ENCODE data around the gene PPP1R14C.

PPP1R14C gene

DNA sequence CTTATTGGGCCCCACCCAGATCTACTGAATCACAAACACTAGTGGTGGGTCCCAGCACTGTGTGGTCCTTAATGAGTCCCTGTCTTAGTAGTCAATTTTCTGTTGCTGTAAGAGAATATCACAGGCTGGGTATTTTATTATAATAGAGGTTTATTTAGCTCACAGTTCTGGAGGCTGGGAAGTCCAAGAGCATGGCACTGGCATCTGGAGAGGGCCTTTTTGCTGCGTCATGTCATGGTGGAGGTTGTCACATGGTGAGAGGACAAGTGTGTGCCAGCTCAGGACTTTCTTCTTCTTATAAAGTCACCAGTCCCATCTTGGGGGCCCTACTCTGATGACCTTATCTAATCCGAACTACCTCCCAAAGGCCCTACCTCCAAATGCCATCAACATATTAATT lies 105.0 kb downstream of the PPP1R14C start:
- Histone ChIP-seq H3K9me3 (ENCODE audit: control extremely low read depth in 1 of 5, control insufficient read depth in 4 of 5, insufficient read depth in 2 of 5, low read depth in 1 of 5, low read length in 4 of 5) (peaks cover 3 to 15% (median 7%) of the 10 kb centered on the region in 5 experiments), H3K36me3 (ENCODE audit: control insufficient read depth in 4 of 4, insufficient read depth in 4 of 4, low read length in 3 of 4) (no peaks in the 10 kb centered on the region), H3K27me3 (replicated peaks in 2 of 5; ENCODE audit: control insufficient read depth in 4 of 5, insufficient read depth in 5 of 5, low read length in 4 of 5) (no peaks in the 10 kb centered on the region), H3K27ac (ENCODE audit: insufficient read depth in 1 of 2, low read depth in 1 of 2, low read length in 2 of 2, poor library complexity in 1 of 2, severe bottlenecking in 2 of 2) (no peak overlapping the region), H3K4me1 (ENCODE audit: control extremely low read depth in 1 of 4, control insufficient read depth in 4 of 4, insufficient read depth in 4 of 4, low read length in 3 of 4) (no peaks in the 10 kb centered on the region), H3K4me3 (ENCODE audit: control insufficient read depth in 1 of 7, extremely low read depth in 1 of 7, insufficient read depth in 4 of 7, low read depth in 2 of 7, low read length in 6 of 7) (no peak overlapping the region)
- ChIA-PET CTCF (interaction anchor here (1.1 kb wide), 1 partner anchor 17 kb away, joined by 4 read pairs; no protein-coding TSS in a partner anchor), POLR2A (no interaction called here)
- WGBS (ENCODE audit: insufficient coverage) = 100% methylated on average over 1 of the region's 2 CpGs
- DNase-seq = no peak

DNA sequence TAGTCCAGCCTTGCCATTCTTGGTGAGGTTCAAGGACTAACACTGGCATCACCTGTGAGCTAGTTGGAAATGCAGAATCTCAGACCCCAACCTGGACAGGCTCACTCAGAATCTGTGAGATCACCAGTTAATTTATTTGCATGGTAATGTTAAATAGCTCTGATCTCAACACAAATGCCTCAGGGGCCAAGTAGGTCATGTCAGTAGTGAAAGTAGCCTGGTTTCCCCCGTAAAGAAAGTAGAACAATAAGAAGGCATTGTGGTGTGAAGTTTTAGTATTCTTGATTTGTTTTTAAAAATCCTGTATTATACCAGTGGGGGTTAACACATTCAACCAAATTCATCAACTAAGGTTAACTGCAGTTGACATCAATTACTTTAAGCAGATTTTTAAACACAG lies 105.5 kb downstream of the PPP1R14C start:
- no peaks in the 10 kb centered on the region for H3K4me1 ChIP-seq (ENCODE audit: control extremely low read depth in 1 of 4, control insufficient read depth in 4 of 4, insufficient read depth in 4 of 4, low read length in 3 of 4)
- DNase-seq = no peak
- no peaks in the 10 kb centered on the region for H3K36me3 ChIP-seq (ENCODE audit: control insufficient read depth in 4 of 4, insufficient read depth in 4 of 4, low read length in 3 of 4)
- H3K9me3 ChIP-seq (ENCODE audit: control extremely low read depth in 1 of 5, control insufficient read depth in 4 of 5, insufficient read depth in 2 of 5, low read depth in 1 of 5, low read length in 4 of 5) = peaks cover 3 to 15% (median 7%) of the 10 kb centered on the region in 5 experiments
- CTCF ChIA-PET = no interaction called here
- H3K27ac ChIP-seq (ENCODE audit: insufficient read depth in 1 of 2, low read depth in 1 of 2, low read length in 2 of 2, poor library complexity in 1 of 2, severe bottlenecking in 2 of 2) = no peak overlapping the region
- WGBS (ENCODE audit: insufficient coverage) = no CpG with 5 or more reads among the region's 1 CpG
- POLR2A ChIA-PET = no interaction called here
- no peak overlapping the region for H3K4me3 ChIP-seq (ENCODE audit: control insufficient read depth in 1 of 7, extremely low read depth in 1 of 7, insufficient read depth in 4 of 7, low read depth in 2 of 7, low read length in 6 of 7)
- H3K27me3 ChIP-seq (replicated peaks in 2 of 5; ENCODE audit: control insufficient read depth in 4 of 5, insufficient read depth in 5 of 5, low read length in 4 of 5) = no peaks in the 10 kb centered on the region

DNA sequence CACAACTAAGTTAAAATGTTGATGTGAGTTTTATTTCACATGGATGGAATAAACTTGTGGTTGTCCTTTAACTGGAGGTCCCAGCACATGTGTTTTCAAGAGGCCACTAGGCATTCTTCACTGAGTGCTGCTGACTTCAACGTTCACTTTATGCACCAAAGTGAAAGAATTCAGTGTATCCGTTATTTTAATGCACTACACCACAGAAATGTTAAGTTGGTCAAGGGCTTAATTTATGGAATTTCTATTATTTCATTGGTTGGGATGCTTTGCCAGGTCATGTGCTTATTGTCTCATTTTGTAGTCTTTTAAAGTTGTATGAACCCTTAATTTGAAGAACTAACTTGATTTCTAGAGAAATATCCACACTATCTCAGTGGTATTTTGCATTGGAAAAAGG lies 106.4 kb downstream of the PPP1R14C start:
- H3K27me3 ChIP-seq (replicated peaks in 2 of 5; ENCODE audit: control insufficient read depth in 4 of 5, insufficient read depth in 5 of 5, low read length in 4 of 5) = no peaks in the 10 kb centered on the region
- no peak overlapping the region for H3K4me3 ChIP-seq (ENCODE audit: control insufficient read depth in 1 of 7, extremely low read depth in 1 of 7, insufficient read depth in 4 of 7, low read depth in 2 of 7, low read length in 6 of 7)
- DNase-seq = no peak
- ChIA-PET CTCF (no interaction called here), POLR2A (no interaction called here)
- H3K9me3 ChIP-seq (ENCODE audit: control extremely low read depth in 1 of 5, control insufficient read depth in 4 of 5, insufficient read depth in 2 of 5, low read depth in 1 of 5, low read length in 4 of 5) = peaks cover 3 to 15% (median 7%) of the 10 kb centered on the region in 5 experiments
- no peaks in the 10 kb centered on the region for H3K36me3 ChIP-seq (ENCODE audit: control insufficient read depth in 4 of 4, insufficient read depth in 4 of 4, low read length in 3 of 4)
- no peaks in the 10 kb centered on the region for H3K4me1 ChIP-seq (ENCODE audit: control extremely low read depth in 1 of 4, control insufficient read depth in 4 of 4, insufficient read depth in 4 of 4, low read length in 3 of 4)
- H3K27ac ChIP-seq (ENCODE audit: insufficient read depth in 1 of 2, low read depth in 1 of 2, low read length in 2 of 2, poor library complexity in 1 of 2, severe bottlenecking in 2 of 2) = no peak overlapping the region
- WGBS (ENCODE audit: insufficient coverage) = no CpG with 5 or more reads among the region's 2 CpGs

DNA sequence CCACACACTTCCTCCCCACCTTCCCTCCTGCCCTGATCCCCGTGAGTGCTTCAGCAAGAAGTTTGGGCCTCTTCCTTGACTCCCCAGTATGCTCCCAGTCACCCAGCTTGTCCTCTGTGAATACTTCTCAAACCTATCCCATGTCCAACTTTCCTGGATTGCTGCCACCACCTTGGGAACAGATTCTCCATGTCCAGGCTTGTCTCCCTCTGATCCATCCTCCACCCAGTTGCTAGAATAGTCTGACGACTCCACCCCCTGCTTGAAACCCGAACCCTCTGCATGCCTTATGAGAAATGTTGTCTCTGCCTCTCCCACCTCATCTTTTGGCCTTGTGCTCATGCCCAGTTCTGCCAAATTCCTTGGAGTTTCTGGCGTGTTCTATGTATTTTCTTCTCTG lies 108.0 kb downstream of the PPP1R14C start:
- no peak overlapping the region for H3K4me3 ChIP-seq (ENCODE audit: control insufficient read depth in 1 of 7, extremely low read depth in 1 of 7, insufficient read depth in 4 of 7, low read depth in 2 of 7, low read length in 6 of 7)
- 87% methylated on average over 4 of the region's 4 CpGs for WGBS (ENCODE audit: insufficient coverage)
- no peaks in the 10 kb centered on the region for H3K4me1 ChIP-seq (ENCODE audit: control extremely low read depth in 1 of 4, control insufficient read depth in 4 of 4, insufficient read depth in 4 of 4, low read length in 3 of 4)
- CTCF ChIA-PET = no interaction called here
- POLR2A ChIA-PET = no interaction called here
- no peak for DNase-seq
- peaks cover 0 to 4% (median 0%) of the 10 kb centered on the region in 5 experiments for H3K27me3 ChIP-seq (replicated peaks in 2 of 5; ENCODE audit: control insufficient read depth in 4 of 5, insufficient read depth in 5 of 5, low read length in 4 of 5)
- H3K27ac ChIP-seq (ENCODE audit: insufficient read depth in 1 of 2, low read depth in 1 of 2, low read length in 2 of 2, poor library complexity in 1 of 2, severe bottlenecking in 2 of 2) = no peak overlapping the region
- H3K36me3 ChIP-seq (ENCODE audit: control insufficient read depth in 4 of 4, insufficient read depth in 4 of 4, low read length in 3 of 4) = no peaks in the 10 kb centered on the region
- peaks cover 3 to 15% (median 7%) of the 10 kb centered on the region in 5 experiments for H3K9me3 ChIP-seq (ENCODE audit: control extremely low read depth in 1 of 5, control insufficient read depth in 4 of 5, insufficient read depth in 2 of 5, low read depth in 1 of 5, low read length in 4 of 5)

DNA sequence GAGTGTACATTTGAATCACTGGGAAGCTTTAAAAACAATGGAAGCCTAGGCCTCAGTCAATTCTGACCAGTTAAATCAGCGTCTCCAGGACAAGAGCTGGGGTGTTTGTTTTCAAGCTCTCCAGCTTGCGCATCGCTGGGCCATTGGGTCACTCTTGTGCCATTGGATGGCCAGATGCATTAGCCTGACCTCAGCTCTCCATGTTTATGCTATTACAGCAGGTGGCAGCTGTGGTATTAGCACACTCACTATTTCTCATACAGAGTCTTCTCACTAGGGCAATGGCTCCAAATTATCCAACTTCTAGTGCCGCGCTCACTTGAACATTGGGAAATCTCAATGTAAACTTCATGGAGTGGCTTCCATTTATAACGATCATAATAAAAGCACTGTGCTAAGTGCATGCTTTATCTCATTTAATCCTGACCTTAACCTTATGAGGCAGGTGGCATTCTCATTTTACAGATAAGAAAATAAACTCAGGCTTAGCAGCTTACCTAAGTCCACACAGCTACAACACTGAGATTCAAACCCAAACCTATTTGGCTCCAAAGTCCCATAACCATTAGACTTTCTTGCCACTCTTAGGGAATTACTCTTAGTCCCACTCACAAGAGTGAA lies 108.8 kb downstream of the PPP1R14C start:
- Histone ChIP-seq H3K9me3 (ENCODE audit: control extremely low read depth in 1 of 5, control insufficient read depth in 4 of 5, insufficient read depth in 2 of 5, low read depth in 1 of 5, low read length in 4 of 5) (peaks cover 2 to 15% (median 7%) of the 10 kb centered on the region in 5 experiments), H3K27ac (ENCODE audit: insufficient read depth in 1 of 2, low read depth in 1 of 2, low read length in 2 of 2, poor library complexity in 1 of 2, severe bottlenecking in 2 of 2) (no peak overlapping the region), H3K4me1 (ENCODE audit: control extremely low read depth in 1 of 4, control insufficient read depth in 4 of 4, insufficient read depth in 4 of 4, low read length in 3 of 4) (no peaks in the 10 kb centered on the region), H3K36me3 (ENCODE audit: control insufficient read depth in 4 of 4, insufficient read depth in 4 of 4, low read length in 3 of 4) (no peaks in the 10 kb centered on the region), H3K27me3 (replicated peaks in 2 of 5; ENCODE audit: control insufficient read depth in 4 of 5, insufficient read depth in 5 of 5, low read length in 4 of 5) (peaks cover 0 to 5% (median 0%) of the 10 kb centered on the region in 5 experiments), H3K4me3 (ENCODE audit: control insufficient read depth in 1 of 7, extremely low read depth in 1 of 7, insufficient read depth in 4 of 7, low read depth in 2 of 7, low read length in 6 of 7) (no peak overlapping the region)
- no peak for DNase-seq
- 100% methylated on average over 5 of the region's 6 CpGs for WGBS (ENCODE audit: insufficient coverage)
- CTCF ChIA-PET = no interaction called here
- POLR2A ChIA-PET = no interaction called here

DNA sequence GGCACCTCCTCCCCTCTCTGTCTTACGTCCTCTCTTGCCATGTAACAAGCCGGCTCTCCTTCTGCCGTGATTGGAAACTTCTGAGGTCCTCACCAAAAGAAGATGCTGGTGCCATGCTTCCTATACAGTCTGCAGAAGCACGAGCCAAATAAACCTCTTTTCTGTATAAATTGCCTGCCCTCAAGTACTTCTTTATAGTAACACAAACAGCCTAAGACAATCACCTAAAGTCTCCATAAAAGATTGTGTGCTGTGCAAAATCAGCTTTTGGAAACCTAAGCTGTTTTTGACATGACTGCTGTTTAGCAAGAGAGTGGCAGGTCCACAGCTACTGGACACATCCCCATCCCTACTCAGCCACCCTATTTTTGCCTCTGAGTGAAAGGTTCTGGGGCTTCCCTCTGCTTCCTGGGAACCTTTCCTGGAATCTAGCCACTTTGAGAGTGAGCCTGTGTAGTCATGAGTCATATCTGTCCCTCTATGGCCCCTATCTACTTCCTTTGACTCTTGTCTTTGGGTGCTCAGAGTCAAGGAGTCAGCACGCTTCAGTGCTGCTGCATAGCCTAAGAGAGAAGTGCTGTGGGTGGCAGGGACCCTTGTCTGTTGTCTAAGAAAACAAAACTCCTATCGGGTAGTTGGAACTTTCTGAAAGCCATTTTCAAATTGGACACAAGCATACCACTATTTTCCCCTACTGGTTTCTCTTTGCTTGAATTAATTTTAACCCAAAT lies 110.0 kb downstream of the PPP1R14C start:
- ChIA-PET CTCF (no interaction called here), POLR2A (interaction anchor here (0.7 kb wide), 1 partner anchor 55 kb away, joined by 3 read pairs; no protein-coding TSS in a partner anchor)
- peaks cover 0 to 6% (median 4%) of the 10 kb centered on the region in 5 experiments for H3K9me3 ChIP-seq (ENCODE audit: control extremely low read depth in 1 of 5, control insufficient read depth in 4 of 5, insufficient read depth in 2 of 5, low read depth in 1 of 5, low read length in 4 of 5)
- no peaks in the 10 kb centered on the region for H3K36me3 ChIP-seq (ENCODE audit: control insufficient read depth in 4 of 4, insufficient read depth in 4 of 4, low read length in 3 of 4)
- no peak overlapping the region for H3K4me3 ChIP-seq (ENCODE audit: control insufficient read depth in 1 of 7, extremely low read depth in 1 of 7, insufficient read depth in 4 of 7, low read depth in 2 of 7, low read length in 6 of 7)
- 92% methylated on average over 4 of the region's 6 CpGs for WGBS (ENCODE audit: insufficient coverage)
- peaks cover 0 to 5% (median 0%) of the 10 kb centered on the region in 5 experiments for H3K27me3 ChIP-seq (replicated peaks in 2 of 5; ENCODE audit: control insufficient read depth in 4 of 5, insufficient read depth in 5 of 5, low read length in 4 of 5)
- H3K4me1 ChIP-seq (ENCODE audit: control extremely low read depth in 1 of 4, control insufficient read depth in 4 of 4, insufficient read depth in 4 of 4, low read length in 3 of 4) = no peaks in the 10 kb centered on the region
- H3K27ac ChIP-seq (ENCODE audit: insufficient read depth in 1 of 2, low read depth in 1 of 2, low read length in 2 of 2, poor library complexity in 1 of 2, severe bottlenecking in 2 of 2) = no peak overlapping the region
- no peak for DNase-seq

DNA sequence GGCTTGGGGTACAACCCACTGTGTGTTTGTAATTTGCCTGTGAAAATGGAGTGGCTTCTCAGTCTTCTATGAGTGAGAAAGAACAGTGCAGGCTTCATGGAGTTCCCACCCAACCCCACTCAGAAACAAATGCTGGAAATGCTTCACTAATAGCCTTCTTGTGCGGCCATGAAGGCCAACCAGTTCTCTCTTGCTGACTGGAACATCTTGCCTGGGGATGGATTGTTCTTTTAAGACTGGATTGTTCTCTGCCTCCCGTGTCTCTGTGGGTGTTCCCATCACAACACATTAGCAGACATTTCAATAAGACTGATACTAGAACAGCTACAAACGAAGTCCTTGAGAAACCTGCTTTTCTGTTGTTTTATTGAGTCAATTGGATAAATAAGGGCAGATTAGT lies 110.6 kb downstream of the PPP1R14C start:
- ChIA-PET POLR2A (no interaction called here), CTCF (no interaction called here)
- peaks cover 0 to 3% (median 0%) of the 10 kb centered on the region in 5 experiments for H3K9me3 ChIP-seq (ENCODE audit: control extremely low read depth in 1 of 5, control insufficient read depth in 4 of 5, insufficient read depth in 2 of 5, low read depth in 1 of 5, low read length in 4 of 5)
- WGBS (ENCODE audit: insufficient coverage) = 100% methylated on average over 1 of the region's 3 CpGs
- no peak overlapping the region for H3K4me3 ChIP-seq (ENCODE audit: control insufficient read depth in 1 of 7, extremely low read depth in 1 of 7, insufficient read depth in 4 of 7, low read depth in 2 of 7, low read length in 6 of 7)
- peaks cover 0 to 5% (median 0%) of the 10 kb centered on the region in 5 experiments for H3K27me3 ChIP-seq (replicated peaks in 2 of 5; ENCODE audit: control insufficient read depth in 4 of 5, insufficient read depth in 5 of 5, low read length in 4 of 5)
- no peaks in the 10 kb centered on the region for H3K36me3 ChIP-seq (ENCODE audit: control insufficient read depth in 4 of 4, insufficient read depth in 4 of 4, low read length in 3 of 4)
- DNase-seq = no peak
- H3K27ac ChIP-seq (ENCODE audit: insufficient read depth in 1 of 2, low read depth in 1 of 2, low read length in 2 of 2, poor library complexity in 1 of 2, severe bottlenecking in 2 of 2) = no peak overlapping the region
- no peaks in the 10 kb centered on the region for H3K4me1 ChIP-seq (ENCODE audit: control extremely low read depth in 1 of 4, control insufficient read depth in 4 of 4, insufficient read depth in 4 of 4, low read length in 3 of 4)

Data from common myeloid progenitor, CD34-positive (primary cell).